Bronchus fibroblast of lung (primary cell): ENCODE results near the gene CNTROB. TPM values are rescaled to one million over a fixed set of nuclear protein-coding genes. Genes with fewer than 3 reads are reported as not detected.

Experiments
- total RNA-seq: library from RNA; depleted of rRNA; stranded (reverse); fragments of >200 nt; gene quantifications from 2 replicates; pipeline ENCODE4 v1.2.3, GENCODE V29; 2015

CNTROB gene, protein sequence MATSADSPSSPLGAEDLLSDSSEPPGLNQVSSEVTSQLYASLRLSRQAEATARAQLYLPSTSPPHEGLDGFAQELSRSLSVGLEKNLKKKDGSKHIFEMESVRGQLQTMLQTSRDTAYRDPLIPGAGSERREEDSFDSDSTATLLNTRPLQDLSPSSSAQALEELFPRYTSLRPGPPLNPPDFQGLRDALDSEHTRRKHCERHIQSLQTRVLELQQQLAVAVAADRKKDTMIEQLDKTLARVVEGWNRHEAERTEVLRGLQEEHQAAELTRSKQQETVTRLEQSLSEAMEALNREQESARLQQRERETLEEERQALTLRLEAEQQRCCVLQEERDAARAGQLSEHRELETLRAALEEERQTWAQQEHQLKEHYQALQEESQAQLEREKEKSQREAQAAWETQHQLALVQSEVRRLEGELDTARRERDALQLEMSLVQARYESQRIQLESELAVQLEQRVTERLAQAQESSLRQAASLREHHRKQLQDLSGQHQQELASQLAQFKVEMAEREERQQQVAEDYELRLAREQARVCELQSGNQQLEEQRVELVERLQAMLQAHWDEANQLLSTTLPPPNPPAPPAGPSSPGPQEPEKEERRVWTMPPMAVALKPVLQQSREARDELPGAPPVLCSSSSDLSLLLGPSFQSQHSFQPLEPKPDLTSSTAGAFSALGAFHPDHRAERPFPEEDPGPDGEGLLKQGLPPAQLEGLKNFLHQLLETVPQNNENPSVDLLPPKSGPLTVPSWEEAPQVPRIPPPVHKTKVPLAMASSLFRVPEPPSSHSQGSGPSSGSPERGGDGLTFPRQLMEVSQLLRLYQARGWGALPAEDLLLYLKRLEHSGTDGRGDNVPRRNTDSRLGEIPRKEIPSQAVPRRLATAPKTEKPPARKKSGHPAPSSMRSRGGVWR
- 24.5 TPM in 2 replicates for total RNA-seq

DNA sequence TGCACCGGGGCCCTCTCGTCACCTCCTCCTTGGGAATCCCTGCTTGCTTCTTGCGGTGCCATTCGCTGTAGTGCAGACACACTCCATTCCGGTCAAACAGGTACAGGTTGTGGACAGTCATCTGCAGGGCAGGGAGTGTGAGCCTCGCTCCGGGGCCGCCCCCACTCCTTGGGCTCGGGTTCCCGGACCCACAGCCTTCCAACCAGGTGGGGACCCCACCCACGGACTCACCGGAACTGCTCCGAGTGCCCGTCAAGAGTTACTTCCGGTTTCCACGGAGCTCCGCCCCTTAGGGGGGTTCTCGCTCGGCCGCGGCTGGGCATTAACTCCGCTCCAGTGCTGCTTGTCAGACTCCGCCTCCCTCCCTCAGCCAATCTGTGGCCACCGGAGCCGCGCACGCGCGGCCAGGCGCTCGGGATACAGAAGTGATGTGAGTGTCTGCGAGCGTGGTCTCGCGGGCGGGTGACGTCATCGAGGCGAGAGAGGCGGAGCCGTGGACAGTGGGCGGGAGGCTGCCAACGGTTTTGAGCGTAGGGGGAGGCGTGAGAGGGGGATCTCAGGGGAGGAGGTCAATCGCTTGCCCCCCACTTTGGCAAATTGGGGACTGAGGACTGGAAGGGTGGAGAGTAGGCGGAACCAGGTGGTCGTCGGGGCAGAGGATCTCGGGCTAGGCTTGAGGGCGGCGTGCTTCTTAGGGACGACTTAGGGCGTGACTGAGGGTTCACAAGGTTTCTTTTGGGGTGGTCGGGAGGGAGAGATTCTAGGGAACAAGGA lies at the start of gene CNTROB, which contains the start of gene TRAPPC1:
Gene CNTROB, plus strand, starts transcription at position 498 of the 774 bp plus-strand sequence. CDS start 874 bp downstream, outside the sequence.
Gene TRAPPC1, minus strand, starts transcription at position 238 of the 774 bp plus-strand sequence. Its CDS starts 117 bp downstream, at position 121.

DNA sequence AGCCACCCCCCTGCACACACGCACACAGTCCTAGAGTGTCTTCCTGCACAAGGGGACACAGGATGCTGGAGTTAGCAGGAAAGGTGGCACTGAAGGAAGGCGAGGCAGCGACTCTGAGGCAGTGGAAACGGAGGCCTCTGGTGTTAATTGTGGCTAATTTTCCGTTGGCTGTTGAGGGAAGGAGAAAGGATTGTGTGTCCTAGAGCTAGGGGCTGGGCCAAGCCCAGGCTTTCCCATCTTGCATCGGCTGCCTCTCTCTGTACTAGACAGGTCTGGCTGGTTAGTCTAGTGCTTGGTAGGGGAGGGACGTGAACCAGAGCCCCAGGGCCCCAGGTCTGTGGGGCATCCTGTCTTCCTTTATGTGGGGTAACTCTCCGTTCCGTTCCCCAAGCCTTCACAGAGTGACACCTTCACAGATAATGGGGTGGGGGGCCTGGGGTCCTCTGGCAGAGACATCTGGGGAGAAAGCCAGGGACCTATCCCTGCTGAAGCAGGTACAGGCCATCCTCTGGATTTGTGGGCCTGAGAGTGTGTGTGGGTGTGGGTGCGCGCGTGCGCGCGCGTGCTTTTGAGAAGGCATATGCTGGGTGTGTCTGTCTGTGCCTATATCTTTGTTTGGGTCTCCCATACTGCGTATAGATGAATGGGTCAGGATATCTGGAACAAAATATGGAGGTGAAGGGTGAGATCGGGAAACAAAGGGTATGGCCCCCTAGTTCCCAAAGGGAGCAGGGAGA lies 43.7 kb upstream of the CNTROB start, which contains the start of gene CHD3:
Gene CHD3, plus strand, starts transcription at position 606 of the 737 bp plus-strand sequence. CDS start 212 bp downstream, outside the sequence.

DNA sequence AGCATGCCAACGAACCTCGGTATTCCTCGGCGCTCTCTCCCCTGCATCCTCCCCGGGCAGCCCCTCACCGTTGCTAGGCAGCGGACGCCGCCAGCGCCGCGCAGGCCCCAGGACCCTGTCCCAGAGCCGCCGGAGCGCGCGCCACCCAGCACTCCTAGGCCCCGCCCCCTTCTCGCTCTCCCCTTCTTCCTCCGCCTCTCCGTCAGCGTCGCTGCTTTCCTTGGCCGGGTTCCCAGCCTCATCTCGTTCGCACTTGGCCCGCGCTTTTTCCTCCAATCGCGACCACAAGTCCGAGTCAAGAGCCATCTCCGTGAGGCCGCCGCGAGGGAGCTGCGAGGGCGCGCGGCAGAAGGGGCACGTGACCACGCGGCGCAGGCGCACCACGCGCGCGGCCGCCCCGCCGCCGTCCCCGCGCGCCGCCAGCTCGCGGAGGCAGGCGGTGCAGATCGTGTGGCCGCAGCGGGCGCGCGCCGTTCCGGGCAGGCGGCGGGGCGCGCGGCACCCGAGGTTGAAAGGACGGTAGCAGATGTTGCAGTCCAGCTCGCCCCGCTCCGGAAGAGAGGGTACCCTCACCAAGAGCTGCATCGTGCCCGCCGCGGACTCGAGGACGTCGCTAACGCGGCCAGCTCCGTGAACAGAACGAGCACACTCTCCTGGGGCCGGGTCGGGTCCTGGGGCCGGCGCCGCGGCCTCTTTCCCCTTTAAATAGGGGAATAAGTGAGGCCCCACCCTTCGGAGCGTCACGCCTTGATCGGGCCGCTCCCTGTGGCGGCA lies 16.2 kb upstream of the CNTROB start, which contains the start of gene RNF227:
Gene RNF227, minus strand, starts transcription at position 679 of the 774 bp plus-strand sequence. Its CDS starts 94 bp downstream, at position 585.

DNA sequence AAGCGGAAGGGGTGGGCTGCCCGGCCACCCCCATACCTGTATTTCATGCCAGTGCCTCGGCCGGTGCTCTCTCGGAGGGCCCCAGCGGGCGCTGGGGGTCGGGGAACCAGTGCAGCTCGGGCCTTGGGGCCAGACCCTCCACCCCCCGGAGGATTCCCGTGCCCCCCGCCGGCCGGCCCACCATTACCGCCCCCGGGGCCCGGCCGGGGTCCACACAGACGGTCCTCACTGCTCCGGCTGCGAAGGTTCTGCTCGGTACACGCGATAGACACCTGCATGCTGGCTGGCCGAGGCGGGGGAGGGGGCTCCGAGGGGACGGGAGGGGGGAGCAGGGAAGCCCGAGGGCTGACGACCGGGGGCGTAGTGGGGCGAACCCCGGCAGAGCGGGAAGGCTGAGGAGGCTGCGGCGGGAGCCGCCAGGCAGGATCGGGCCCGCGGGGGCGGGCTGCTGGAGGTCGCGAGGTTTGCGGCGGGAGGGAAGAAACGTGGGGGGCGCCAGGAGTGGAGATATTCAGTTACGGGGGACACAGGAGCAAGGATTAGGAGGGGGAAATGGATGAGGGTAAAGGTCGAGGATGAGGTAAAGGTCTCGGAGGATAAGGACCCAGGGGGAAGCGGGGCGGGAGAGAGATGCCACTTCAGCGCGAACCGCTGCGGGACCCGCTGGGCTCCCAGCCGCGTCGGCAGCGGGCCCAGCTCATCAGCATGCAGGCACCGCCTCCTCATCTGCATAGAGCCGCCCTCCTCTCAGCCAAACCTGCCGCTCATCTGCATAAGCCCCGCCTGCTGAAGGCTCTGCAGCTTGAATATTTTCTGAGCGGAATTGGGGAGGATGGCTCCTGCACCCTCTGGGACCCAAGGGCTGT lies 2.6 kb upstream of the CNTROB start, which contains the start of gene KCNAB3:
Gene KCNAB3, minus strand, starts transcription at position 699 of the 866 bp plus-strand sequence. Its CDS starts 421 bp downstream, at position 278.

Other genes starting within 250 kb of the CNTROB start
- gene TP53, start 244.7 kb upstream of the CNTROB start, total RNA-seq: 57.2 and 61.9 TPM in 2 replicates
- 21.7 and 22.7 TPM in 2 replicates for gene WRAP53, start 243.7 kb upstream of the CNTROB start, total RNA-seq
- 0.67 and 0.89 TPM in 2 replicates for gene EFNB3, start 227.0 kb upstream of the CNTROB start, total RNA-seq
- gene DNAH2, start 214.5 kb upstream of the CNTROB start, total RNA-seq: under 0.01 and 0.17 TPM in 2 replicates
- gene KDM6B, start 98.0 kb upstream of the CNTROB start, total RNA-seq: 1.2 and 1.7 TPM in 2 replicates
- gene TMEM88, start 77.1 kb upstream of the CNTROB start, total RNA-seq: 0.74 and 4.2 TPM in 2 replicates
- gene NAA38, start 74.6 kb upstream of the CNTROB start, total RNA-seq: 138 and 167 TPM in 2 replicates
- 4.9 and 5.2 TPM in 2 replicates for gene CYB5D1, start 74.2 kb upstream of the CNTROB start, total RNA-seq
- 45.9 and 46.5 TPM in 2 replicates for gene CHD3, start 43.4 kb upstream of the CNTROB start, total RNA-seq
- 1.0 and 1.2 TPM in 2 replicates for gene RNF227, start 15.9 kb upstream of the CNTROB start, total RNA-seq
- gene KCNAB3, start 2.4 kb upstream of the CNTROB start, total RNA-seq: 0.67 and 1.2 TPM in 2 replicates
- 71.8 and 102 TPM in 2 replicates for gene TRAPPC1, start 260 bp upstream of the CNTROB start, total RNA-seq
- 0.15 TPM in 1 of 2 replicates, not detected in the other for gene GUCY2D, start 70.4 kb downstream of the CNTROB start, total RNA-seq
- under 0.01 TPM in 1 of 2 replicates, not detected in the other for gene ALOX15B, start 106.9 kb downstream of the CNTROB start, total RNA-seq
- not detected in 2 replicates for gene ALOX12B, start 155.5 kb downstream of the CNTROB start, total RNA-seq
- under 0.01 TPM in 1 of 2 replicates, not detected in the other for gene ALOXE3, start 186.3 kb downstream of the CNTROB start, total RNA-seq
- 0.17 and 0.89 TPM in 2 replicates for gene HES7, start 191.9 kb downstream of the CNTROB start, total RNA-seq
- gene PER1, start 220.2 kb downstream of the CNTROB start, total RNA-seq: 20.7 and 23.0 TPM in 2 replicates
- 4.3 and 5.2 TPM in 2 replicates for gene VAMP2, start 230.7 kb downstream of the CNTROB start, total RNA-seq
- 30.6 and 34.5 TPM in 2 replicates for gene TMEM107, start 244.2 kb downstream of the CNTROB start, total RNA-seq